ENCODE results near the gene PLCH1. TPM values are rescaled to one million over a fixed set of nuclear protein-coding genes. Genes with fewer than 3 reads are reported as not detected.

PLCH1 gene
- total RNA-seq, 1 donor from 2014 or later = 0.25 TPM

DNA sequence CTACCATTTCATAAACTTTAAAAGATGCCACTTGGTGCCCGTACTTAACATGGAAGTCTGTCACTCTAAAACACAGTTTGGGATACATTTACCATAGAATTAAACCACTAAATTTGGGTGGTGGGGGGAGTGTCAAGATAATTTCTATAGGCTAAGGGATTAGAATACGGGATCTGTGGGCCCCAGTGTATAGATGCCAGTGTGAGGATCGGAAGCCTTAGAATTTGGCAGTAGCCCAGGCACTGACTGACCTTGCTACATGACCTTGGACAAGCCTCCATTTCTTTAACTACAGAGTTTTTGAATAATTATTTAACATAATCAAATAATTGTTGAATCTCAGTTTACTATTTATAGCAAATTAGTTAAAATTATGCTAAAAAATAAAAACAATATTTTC, 375.1 kb downstream of the PLCH1 start:
- Histone ChIP-seq H3K27ac (no peak overlapping the region), H3K4me3 (no peak overlapping the region), H3K9me3 (peaks cover 6% of the 10 kb centered on the region), H3K4me1 (no peaks in the 10 kb centered on the region), H3K36me3 (no peaks in the 10 kb centered on the region), H3K27me3 (no peaks in the 10 kb centered on the region)
- intact Hi-C loops (cut with DNase I) = no loop called here
- TF ChIP-seq, protein P1, sequence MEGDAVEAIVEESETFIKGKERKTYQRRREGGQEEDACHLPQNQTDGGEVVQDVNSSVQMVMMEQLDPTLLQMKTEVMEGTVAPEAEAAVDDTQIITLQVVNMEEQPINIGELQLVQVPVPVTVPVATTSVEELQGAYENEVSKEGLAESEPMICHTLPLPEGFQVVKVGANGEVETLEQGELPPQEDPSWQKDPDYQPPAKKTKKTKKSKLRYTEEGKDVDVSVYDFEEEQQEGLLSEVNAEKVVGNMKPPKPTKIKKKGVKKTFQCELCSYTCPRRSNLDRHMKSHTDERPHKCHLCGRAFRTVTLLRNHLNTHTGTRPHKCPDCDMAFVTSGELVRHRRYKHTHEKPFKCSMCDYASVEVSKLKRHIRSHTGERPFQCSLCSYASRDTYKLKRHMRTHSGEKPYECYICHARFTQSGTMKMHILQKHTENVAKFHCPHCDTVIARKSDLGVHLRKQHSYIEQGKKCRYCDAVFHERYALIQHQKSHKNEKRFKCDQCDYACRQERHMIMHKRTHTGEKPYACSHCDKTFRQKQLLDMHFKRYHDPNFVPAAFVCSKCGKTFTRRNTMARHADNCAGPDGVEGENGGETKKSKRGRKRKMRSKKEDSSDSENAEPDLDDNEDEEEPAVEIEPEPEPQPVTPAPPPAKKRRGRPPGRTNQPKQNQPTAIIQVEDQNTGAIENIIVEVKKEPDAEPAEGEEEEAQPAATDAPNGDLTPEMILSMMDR (IDR thresholded peaks at IDR 0.05) = no peak
- TF ChIP-seq POLR2A (IDR thresholded peaks at IDR 0.05) (no peak), POLR2AphosphoS5 (IDR thresholded peaks at IDR 0.05; ENCODE audit: insufficient read depth in 1 of 2, low read depth in 1 of 2) (no peak)
- no peak for DNase-seq (ENCODE audit: extremely low spot score in 2 of 2)

DNA sequence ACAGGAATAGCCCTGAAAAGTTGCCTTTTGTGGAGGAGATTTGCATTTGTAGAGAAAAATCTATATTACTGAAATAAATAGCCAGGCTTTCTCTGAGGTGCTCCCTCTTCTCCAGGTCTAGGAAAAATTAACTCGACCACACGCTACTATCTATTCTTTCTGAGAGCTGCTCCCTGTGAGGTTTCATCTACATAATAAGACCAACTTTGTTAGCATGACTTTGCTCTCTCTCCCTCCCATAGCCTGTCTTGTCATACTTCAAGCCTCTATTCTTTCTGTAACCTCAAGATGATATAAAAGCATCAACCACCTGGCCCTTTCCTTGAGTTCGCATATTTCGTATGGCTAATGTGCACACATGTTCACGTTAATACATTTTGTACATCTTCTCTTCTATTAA, 375.6 kb downstream of the PLCH1 start:
- H3K4me3 ChIP-seq = no peak overlapping the region
- intact Hi-C loops (cut with DNase I) = no loop called here
- no peak for TF ChIP-seq POLR2A (IDR thresholded peaks at IDR 0.05)
- no peak for TF ChIP-seq POLR2AphosphoS5 (IDR thresholded peaks at IDR 0.05; ENCODE audit: insufficient read depth in 1 of 2, low read depth in 1 of 2)
- TF ChIP-seq, protein P1 (IDR thresholded peaks at IDR 0.05) = no peak

DNA sequence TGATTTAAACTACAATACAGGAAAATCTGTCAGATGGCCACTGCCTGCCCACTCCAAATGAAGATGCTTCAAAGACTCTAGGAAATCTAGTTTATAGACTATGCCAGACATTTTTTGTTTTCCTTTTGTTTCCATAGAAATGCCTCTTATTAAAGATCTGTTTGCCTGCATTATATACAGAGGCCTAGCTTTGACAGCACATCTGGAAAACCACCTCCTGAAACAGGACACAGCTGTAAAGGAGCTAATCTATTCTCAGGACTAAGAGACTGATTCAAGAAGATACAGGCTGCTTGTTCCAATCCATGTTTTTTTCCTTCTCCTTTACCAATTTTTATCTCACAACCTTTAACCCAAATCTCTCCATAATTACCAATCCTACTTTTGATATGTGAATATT, 376.1 kb downstream of the PLCH1 start:
- no peaks in the 10 kb centered on the region for H3K4me1 ChIP-seq
- H3K27ac ChIP-seq = no peak overlapping the region
- no peak overlapping the region for H3K4me3 ChIP-seq
- no peaks in the 10 kb centered on the region for H3K27me3 ChIP-seq
- H3K36me3 ChIP-seq = no peaks in the 10 kb centered on the region
- TF ChIP-seq, protein P1 (IDR thresholded peaks at IDR 0.05) = no peak
- TF ChIP-seq POLR2AphosphoS5 (IDR thresholded peaks at IDR 0.05; ENCODE audit: insufficient read depth in 1 of 2, low read depth in 1 of 2) (no peak), POLR2A (IDR thresholded peaks at IDR 0.05) (no peak)
- intact Hi-C loops (cut with DNase I) = no loop called here
- DNase-seq (ENCODE audit: extremely low spot score in 2 of 2) = no peak
- peaks cover 6% of the 10 kb centered on the region for H3K9me3 ChIP-seq

More for the DNA sequence above, 375.6 kb downstream of the PLCH1 start:
- no peaks in the 10 kb centered on the region for H3K36me3 ChIP-seq
- H3K4me1 ChIP-seq = no peaks in the 10 kb centered on the region
- H3K9me3 ChIP-seq = peaks cover 6% of the 10 kb centered on the region
- DNase-seq (ENCODE audit: extremely low spot score in 2 of 2) = no peak
- H3K27me3 ChIP-seq = no peaks in the 10 kb centered on the region
- H3K27ac ChIP-seq = no peak overlapping the region

DNA sequence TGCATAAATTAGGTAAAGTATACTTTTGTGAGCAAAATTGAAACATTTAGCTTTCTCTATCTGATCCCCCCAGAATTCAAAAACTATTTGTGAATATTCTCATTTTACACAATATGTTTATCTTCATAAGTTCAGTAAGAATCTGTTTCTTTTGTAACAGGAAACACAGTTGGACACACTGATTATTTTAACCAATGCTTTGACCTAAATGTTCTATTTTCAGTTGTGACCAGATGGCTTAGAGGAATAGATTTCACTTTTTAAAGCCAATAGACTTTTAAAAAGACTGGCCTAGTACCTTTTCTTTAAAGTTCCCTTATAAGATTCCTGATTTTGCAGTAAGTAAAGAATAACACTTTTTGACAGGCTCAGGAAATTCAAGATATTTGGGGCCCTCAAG, 377.4 kb downstream of the PLCH1 start:
- Histone ChIP-seq H3K27ac (no peak overlapping the region), H3K9me3 (peaks cover 6% of the 10 kb centered on the region), H3K36me3 (no peaks in the 10 kb centered on the region), H3K4me3 (no peak overlapping the region), H3K27me3 (no peaks in the 10 kb centered on the region), H3K4me1 (no peaks in the 10 kb centered on the region)
- DNase-seq (ENCODE audit: extremely low spot score in 2 of 2) = no peak
- intact Hi-C loops (cut with DNase I) = no loop called here
- TF ChIP-seq, protein P1 (IDR thresholded peaks at IDR 0.05) = no peak
- TF ChIP-seq POLR2A (IDR thresholded peaks at IDR 0.05) (no peak), POLR2AphosphoS5 (IDR thresholded peaks at IDR 0.05; ENCODE audit: insufficient read depth in 1 of 2, low read depth in 1 of 2) (no peak)

DNA sequence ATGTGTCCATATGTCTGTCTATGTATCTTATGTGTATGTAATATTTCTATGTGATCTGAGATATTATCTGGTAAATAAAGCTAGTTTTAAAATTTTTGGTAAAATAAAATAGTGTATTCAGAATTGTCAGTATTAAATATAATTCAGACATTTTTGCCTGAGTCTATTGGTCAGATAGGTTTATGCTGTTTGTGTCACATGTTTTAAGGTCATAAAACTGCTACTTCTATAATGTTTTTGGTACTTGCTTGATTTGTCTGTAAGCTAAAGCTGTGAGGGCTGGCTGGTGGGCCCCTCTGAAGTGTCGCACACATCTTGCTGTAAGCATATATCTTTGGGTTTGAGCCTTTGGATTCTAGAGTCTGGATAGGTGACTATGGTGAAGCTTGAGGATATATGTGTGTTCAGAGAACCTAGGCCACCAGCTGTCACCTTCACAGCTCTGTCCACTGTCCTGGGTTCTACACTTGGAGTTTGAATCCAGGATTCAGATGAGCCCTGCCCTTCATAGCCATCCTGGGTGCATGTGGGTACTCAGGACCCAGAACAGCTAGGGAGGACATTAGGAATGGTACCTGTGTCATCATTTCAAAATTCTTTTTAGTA, 379.6 kb downstream of the PLCH1 start:
- Histone ChIP-seq H3K9me3 (peaks cover 6% of the 10 kb centered on the region), H3K4me3 (no peak overlapping the region), H3K27ac (no peak overlapping the region), H3K36me3 (no peaks in the 10 kb centered on the region), H3K27me3 (no peaks in the 10 kb centered on the region), H3K4me1 (no peaks in the 10 kb centered on the region)
- TF ChIP-seq, protein P1 (IDR thresholded peaks at IDR 0.05) = no peak
- TF ChIP-seq POLR2A (IDR thresholded peaks at IDR 0.05) (no peak), POLR2AphosphoS5 (IDR thresholded peaks at IDR 0.05; ENCODE audit: insufficient read depth in 1 of 2, low read depth in 1 of 2) (no peak)
- intact Hi-C loops (cut with DNase I) = no loop called here
- DNase-seq (ENCODE audit: extremely low spot score in 2 of 2) = no peak
